HepG2 (cell line): ENCODE measurements around the gene RASSF9. TPM values are rescaled to one million over a fixed set of nuclear protein-coding genes. Genes with fewer than 3 reads are reported as not detected.

Experiments
- AHDC1 ChIP-seq: sonication (generic); formaldehyde crosslinking; IDR thresholded peaks from 2 replicates; pipeline ENCODE4 v1.5.1; 2020; ENCODE audit warnings: mild to moderate bottlenecking, missing genetic modification reagents, borderline replicate concordance
- GATAD2A ChIP-seq: IDR thresholded peaks from 2 replicates; pipeline ENCODE4 v1.6.1; 2016
- MXD3 ChIP-seq: IDR thresholded peaks from 2 replicates; pipeline ENCODE4 v1.6.1; 2016; ENCODE audit warnings: mild to moderate bottlenecking, missing biosample characterization, missing genetic modification reagents
- PPARG ChIP-seq: conservative IDR thresholded peaks from 2 replicates; pipeline ENCODE4 v1.6.1; 2016; ENCODE audit warnings: missing biosample characterization, missing genetic modification reagents
- RARA ChIP-seq: IDR thresholded peaks from 2 replicates; pipeline ENCODE4 v1.6.1; 2016; ENCODE audit warnings: missing genetic modification reagents, missing compliant biosample characterization
- SAP130 ChIP-seq: IDR thresholded peaks from 2 replicates; pipeline ENCODE4 v1.6.1; 2016; ENCODE audit warnings: low read depth
- TBX3 ChIP-seq: fragments of 450-650 bp; IDR thresholded peaks from 2 replicates; pipeline ENCODE4 v1.6.1; 2017; ENCODE audit warnings: antibody characterized with exemption, mild to moderate bottlenecking, inconsistent platforms, borderline replicate concordance
- ZNF724P ChIP-seq: sonication (generic); formaldehyde crosslinking; IDR thresholded peaks from 2 replicates; pipeline ENCODE4 v1.8.0; 2022; ENCODE audit warnings: missing genetic modification reagents, borderline replicate concordance
- polyA plus RNA-seq, 8 experiments: library from polyadenylated mRNA; depleted of rRNA in 3 of 8; stranded (reverse) in 7 of 8; unstranded in 1 of 8; fragments of >200 nt; fragmentation: Illumina TruSeq in 4 of 8; extraction: Trizol in 4 of 8; gene quantifications; 2 replicates each; pipeline versions ENCODE4 v1.2.1 to v1.2.3, GENCODE V29; 2011 to 2016; ENCODE audit warnings: low read depth in 4 of 8, missing spikeins in 1 of 8, mixed read lengths in 1 of 8; ENCODE audit not compliant: insufficient read depth in 1 of 8
- total RNA-seq, 5 experiments: library from RNA; depleted of rRNA; stranded (reverse); fragments of >200 nt; fragmentation: Illumina TruSeq; extraction: Trizol; gene quantifications; 2 replicates each; pipeline ENCODE4 v1.2.3, GENCODE V29; 2016; ENCODE audit warnings: low read depth in 1 of 5

The RASSF9 gene
- total and polyA plus RNA-seq, 2 of the 13 experiments (the other 11 are each of a cell fraction or from before 2014, with no cell fraction given), result not detected

- TF ChIP-seq RARA (CRISPR knock-in tag), result peak; percentile 88
- TF ChIP-seq SAP130 (CRISPR knock-in tag), result 0 out of 2 replicates have a peak, but pooled peaks have one; percentile 27
- no peak for TF ChIP-seq MXD3 (CRISPR knock-in tag)
- TF ChIP-seq AHDC1 (CRISPR knock-in tag), result peak; percentile 41; the same call in 1 of the 2 replicates
- TF ChIP-seq PPARG (CRISPR knock-in tag), result 0 out of 2 replicates have a peak, but pooled peaks have one; percentile 42
- no peak for TF ChIP-seq ZNF724P (CRISPR knock-in tag)
- TF ChIP-seq TBX3, result peak; percentile 94; the same call in 1 of the 2 replicates
- TF ChIP-seq GATAD2A (CRISPR knock-in tag), result peak; percentile 52
These were observed 14.4 kb downstream of the RASSF9 start (continued) for GRCh38 chr12:85821759-85822158.
